Muscle of back (tissue), 11 donors: Measurements from ENCODE around the gene TUG1. TPM values are rescaled to one million over a fixed set of nuclear protein-coding genes. Genes with fewer than 3 reads are reported as not detected.

Source experiments
- DNase-seq, 3 donors: peaks; one replicate each; pipeline versions ENCODE4 v3.0.0 to v3.0.0-alpha.2; 2013
- polyA plus RNA-seq, 10 donors: library from polyadenylated mRNA; unstranded; fragments of 120-200 nt; gene quantifications; one replicate each; pipeline ENCODE4 v1.2.1, GENCODE V29; 2013; ENCODE audit not compliant: insufficient read length in 10 of 10

TUG1 gene
- polyA plus RNA-seq, 10 donors: 91.5 to 135 (median 123) TPM

DNA sequence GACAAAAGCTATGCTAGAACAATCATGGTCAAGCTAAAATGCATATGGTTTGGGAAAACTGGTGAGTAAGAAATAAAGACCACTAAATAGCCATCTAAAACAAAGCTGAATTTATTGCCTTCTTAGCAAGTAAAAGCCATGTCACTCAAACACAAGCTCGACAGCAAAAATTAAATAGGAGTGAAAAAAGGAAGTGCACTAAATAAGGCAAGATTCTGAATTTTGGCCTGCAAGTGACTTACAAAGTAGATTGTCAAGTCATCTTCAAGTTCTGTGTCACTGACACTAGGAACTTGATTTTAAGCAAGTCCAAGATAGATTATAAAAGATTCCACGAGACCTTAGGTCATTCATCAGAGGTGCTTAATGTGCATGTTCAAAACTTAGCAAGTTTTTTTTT is 27.4 kb downstream of the TUG1 start:
- DNase-seq: no peak

DNA sequence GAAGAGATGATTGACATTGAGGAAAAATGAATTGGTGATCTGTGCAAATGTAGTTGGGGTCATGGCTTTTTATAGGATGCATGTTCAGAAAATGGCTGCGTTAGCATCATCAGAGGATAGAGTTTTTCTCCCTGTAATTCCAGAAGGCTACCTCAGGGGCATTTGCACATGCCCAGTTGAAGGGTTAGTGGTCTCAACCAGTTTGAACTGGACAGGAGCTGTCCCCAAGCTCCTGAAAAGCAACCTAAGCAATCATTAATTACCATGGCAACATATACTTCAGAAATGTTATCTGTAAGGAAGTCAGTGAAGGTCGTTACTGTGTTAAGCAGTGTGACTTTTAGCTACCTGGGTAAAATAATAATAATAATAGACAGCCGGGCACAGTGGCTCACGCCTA is 29.3 kb downstream of the TUG1 start:
- DNase-seq: no peak

DNA sequence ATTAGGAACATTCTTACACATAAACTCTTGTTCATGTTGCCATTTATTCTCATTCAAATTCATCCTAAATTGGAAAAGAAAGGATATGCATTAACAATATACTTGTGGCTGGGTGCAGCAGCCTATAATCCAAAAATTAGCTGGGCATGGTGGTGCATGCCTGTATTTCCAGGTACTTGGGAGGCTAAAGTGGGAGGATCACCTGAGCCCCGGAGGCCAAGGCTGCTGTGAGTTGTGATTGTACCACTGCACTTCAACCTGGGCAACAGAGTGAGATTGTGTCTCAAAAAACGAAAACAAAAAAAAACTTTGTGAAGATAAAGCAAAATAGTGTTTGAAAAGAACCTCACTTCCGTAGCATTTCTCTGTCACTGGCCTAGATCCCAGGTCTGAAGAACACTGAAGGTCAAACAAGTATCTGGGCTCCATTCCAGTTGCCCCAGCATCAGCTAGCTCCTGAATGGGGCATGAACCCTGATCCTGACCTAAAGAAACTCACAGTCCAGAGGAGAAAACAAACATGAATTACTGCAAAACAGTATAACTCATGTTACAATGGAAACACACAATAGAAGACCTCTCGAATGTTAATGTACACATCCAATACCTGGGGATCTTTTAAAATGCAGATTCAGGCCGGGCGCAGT is 32.2 kb downstream of the TUG1 start:
- DNase-seq: no peak

DNA sequence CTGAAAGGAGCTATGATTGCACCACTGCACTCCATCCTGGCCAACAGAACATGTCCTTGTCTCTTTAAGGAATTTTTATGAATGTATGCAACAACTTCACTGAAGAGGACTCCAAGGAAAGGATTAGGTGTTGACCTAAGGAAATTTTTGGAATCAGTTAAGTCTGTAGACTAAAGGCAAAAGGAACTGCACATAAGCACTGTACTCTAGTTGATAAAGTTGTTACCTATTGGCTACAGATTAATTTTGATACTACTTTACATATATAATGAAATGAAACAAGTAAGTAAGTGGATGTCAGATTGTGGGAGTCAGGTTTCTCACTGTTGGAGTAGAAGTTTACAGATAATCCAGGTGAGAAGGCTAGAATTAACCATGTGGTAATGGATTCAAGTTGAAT is 36.5 kb downstream of the TUG1 start:
- DNase-seq: no peak

DNA sequence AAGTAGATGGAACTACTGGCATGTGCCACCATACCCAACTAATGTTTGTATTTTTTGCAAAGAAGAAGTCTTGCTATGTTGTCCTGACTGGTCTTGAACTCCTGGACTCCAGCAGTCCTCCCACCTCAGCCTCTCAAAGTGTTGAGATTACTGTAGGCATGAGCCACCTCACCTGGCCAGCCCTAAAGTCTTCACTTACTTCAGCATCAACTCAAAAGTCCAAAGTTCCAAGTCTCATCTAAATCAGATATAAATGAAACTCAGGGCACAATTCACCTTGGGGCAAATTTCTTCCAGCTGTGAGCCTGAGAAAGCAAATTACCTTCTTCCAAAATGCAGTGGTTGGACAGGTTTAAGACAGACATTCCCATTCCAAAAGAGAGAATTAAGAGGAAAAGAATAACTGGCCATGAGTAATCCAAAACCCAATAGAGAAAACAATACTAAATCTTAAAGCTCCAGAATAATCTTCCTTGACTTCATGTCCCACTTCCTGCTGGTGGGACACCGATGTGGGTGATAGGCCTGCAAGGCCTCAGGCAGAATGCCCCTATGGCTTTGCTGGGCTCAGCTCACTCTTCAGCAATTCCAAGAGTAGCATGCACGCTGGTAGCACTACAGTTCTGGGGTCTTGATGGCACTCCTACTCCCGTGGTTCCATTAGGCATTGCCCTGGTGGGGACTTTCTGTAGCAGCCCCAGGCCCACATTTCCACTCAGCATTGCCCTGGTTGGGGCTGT is 50.3 kb downstream of the TUG1 start:
- no peak for DNase-seq

DNA sequence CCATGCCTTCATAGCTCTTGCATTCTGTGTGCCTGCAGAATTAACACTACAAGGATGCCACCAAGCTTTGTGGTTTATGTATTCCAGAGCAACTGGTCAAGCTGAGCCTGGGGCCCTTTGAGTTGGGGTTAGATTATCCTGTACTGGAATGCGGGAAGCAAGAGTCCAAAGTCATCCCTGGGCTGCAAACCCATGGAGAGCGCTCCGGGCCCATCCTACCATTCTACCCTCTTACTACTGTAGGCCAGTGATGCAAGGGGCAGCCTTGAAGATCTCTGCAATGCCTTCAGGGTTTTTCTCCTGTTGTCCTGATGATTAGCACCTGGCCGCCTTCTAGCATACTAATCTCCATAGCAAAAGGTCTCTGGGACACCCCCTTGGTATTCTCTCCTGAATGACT is 51.3 kb downstream of the TUG1 start:
- DNase-seq: no peak

DNA sequence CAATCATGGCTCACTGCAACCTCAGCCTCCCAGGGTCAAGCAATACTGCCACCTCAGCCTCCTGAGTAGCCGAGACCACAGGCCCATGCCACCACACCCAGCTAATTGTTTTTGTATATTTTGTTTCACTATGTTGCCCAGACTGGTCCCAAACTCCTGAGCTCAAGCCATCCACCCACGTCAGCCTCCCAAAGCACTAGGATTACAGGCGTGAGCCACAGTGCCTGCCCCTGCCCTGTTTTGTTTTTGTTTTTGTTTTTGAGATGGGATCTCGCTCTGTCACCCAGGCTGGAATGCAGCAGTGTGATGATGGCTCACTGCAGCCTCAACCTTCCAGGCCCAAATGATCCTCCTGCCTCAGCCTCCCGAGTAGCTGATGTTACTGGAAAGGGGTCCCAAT is 53.5 kb downstream of the TUG1 start:
- no peak for DNase-seq

Other genes with a start within 250 kb of the TUG1 start
- 10 to 100 TPM; 20.7 to 29.8 (median 24.8) TPM for gene MORC2, start 491 bp upstream of the TUG1 start, polyA plus RNA-seq
- 100 to 1,000 TPM in 9 of 10 donors, 10 to 100 TPM in 1; 98.8 to 216 (median 189) TPM for gene SMTN, start 112.1 kb downstream of the TUG1 start, polyA plus RNA-seq
- 10 to 100 TPM; 10.0 to 31.9 (median 18.0) TPM for gene SELENOM, start 138.3 kb downstream of the TUG1 start, polyA plus RNA-seq
- 1 to 10 TPM in 6 of 10 donors, under 1 TPM in 4; 0.43 to 1.7 (median 1.1) TPM for gene INPP5J, start 153.7 kb downstream of the TUG1 start, polyA plus RNA-seq
- gene PLA2G3, start 171.2 kb downstream of the TUG1 start, polyA plus RNA-seq: not detected
- 10 to 100 TPM; 22.2 to 28.6 (median 24.3) TPM for gene RNF185, start 190.9 kb downstream of the TUG1 start, polyA plus RNA-seq
- gene LIMK2, start 243.0 kb downstream of the TUG1 start, polyA plus RNA-seq: 10 to 100 TPM; 16.6 to 28.1 (median 20.4) TPM